GM23248 (cell line): ENCODE measurements around the gene STX18.

Source experiments
- EZH2 ChIP-seq: fragments of 200-600 bp; sonication (generic); IDR thresholded peaks from 2 replicates; pipeline ENCODE4 v1.6.1; 2018; ENCODE audit warnings: antibody characterized with exemption, mild to moderate bottlenecking; ENCODE audit not compliant: insufficient read depth, poor library complexity, severe bottlenecking
- EZH2phosphoT487 ChIP-seq: fragments of 200-600 bp; sonication (generic); IDR thresholded peaks from 2 replicates; pipeline ENCODE4 v1.6.1; 2018; ENCODE audit warnings: antibody characterized with exemption, moderate library complexity, mild to moderate bottlenecking, low read depth; ENCODE audit not compliant: insufficient read depth

- no peak for TF ChIP-seq EZH2
- TF ChIP-seq EZH2phosphoT487, result no peak
Observed at GRCh38 chr4:4424499-4425115, 117.2 kb downstream of the STX18 start.
